Stimulated activated CD8-positive, alpha-beta memory T cell treated with anti-CD3 and anti-CD28 coated beads, Interleukin-4, amount 100 ng/mL, for 4 hours (primary cell): ENCODE results near the gene WDR77.

ENCODE experiments used
- DNase-seq, 2 donors: peaks; one replicate each; pipeline ENCODE4 v3.0.0-alpha.2; 2020; ENCODE audit warnings: low read depth in 2 of 2, low spot score in 1 of 2

The WDR77 gene

DNA sequence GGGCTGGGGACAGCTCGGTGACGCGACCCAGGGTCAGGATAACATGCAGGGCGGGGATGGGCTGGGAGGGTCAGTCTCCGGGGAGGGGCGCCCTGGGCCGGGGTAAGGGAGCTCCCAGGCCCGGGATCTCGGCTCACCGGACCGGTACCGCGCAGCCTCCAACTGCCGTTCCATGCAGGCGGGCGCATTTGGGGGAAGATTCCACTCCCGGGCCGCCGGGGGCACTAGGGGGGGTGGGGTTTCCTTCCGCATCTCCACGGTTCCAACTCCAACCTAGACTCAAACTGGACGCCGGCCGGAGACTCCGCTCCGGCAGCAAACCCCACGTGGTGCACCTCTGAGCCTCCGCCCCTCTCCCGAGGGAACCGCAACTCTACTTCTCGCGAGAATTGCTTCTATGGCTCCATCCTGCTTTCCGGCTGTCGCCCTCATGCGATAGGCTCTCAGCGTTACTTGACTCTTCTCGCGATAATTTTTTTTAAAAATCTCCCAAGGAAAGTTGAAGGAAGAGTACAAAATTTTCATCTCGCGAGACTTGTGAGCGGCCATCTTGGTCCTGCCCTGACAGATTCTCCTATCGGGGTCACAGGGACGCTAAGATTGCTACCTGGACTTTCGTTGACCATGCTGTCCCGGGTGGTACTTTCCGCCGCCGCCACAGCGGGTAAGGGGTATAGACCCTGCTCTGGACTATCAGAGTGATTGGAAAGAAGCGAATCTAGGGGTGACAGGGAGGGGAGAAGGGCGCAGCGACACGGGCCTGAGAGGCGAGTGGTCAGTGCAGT, at the start of gene WDR77, which contains the start of gene ATP5PB:
WDR77 (minus strand) TSS at position 339 of the 785 bp plus-strand sequence; CDS start at position 252, 87 bp downstream.
ATP5PB (plus strand) TSS at position 547 of the 785 bp plus-strand sequence; CDS start at position 625, 78 bp downstream.
- peak; percentile 71 to 85 for DNase-seq

GRCh38 chr1:111497592-111497991, 48.5 kb upstream of the WDR77 start:
- no peak for DNase-seq

DNA sequence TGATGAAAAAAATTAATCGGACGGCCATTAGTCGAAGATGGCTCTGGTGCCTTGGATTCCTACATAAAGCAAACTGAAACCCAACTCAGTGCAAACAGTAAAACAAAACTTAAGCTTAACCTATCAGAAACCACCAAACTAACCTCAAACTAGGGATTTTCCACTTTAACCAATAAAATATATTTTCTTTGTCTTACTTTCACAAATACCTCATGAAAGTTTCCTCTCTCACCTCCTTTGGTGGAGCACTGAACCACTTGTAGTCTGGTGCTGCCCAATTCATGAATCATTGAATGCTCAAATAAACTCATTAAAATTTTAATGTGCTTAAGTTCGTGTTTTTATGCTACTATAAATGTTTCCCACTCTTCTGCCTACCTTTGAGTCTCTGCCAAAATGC, 47.3 kb upstream of the WDR77 start:
- DNase-seq, result no peak

DNA sequence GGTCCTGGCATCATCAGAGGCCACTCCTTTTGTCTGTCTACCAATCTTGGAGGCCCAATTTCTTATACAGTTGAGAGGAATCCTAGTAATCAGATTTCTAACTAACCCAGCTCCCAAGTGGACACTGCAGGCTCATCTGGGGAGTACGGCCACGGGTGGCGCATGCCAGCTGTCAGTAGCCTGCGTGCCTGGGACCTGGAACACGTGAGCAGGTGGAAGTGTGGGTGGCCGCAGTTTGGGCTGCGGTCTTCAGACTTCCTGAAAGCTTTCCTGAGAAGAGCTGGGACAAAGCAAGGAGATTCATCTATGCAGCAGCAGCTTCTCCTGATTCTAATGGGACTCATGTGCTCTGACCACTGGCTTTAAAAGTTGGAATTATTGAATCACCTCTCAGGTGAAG, 42.0 kb upstream of the WDR77 start:
- DNase-seq, result no peak

DNA sequence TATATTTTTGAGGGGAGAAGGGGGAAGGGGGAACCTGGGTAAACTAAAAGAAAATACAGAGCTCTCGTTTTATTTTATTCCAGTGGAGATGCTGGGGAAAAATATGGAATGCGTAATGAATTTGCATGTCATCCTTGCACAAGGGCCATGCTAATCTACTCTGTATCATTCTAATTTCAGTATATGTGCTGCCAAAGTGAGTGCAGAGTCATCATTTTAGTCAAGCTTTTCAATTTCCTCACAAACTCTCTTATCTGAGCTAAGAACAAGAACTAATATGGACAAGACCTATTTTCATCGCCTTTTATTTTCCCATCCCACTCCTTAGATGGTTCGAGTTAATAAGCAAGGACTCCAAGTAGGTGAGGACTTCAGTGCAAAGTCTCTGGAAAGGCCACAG, 41.2 kb upstream of the WDR77 start:
- no peak for DNase-seq

- no peak for DNase-seq
These were observed 40.5 kb upstream of the WDR77 start for GRCh38 chr1:111489604-111490003.

- DNase-seq, result no peak
These were observed 39.6 kb upstream of the WDR77 start for GRCh38 chr1:111488669-111489068.

GRCh38 chr1:111487133-111487532, 38.1 kb upstream of the WDR77 start:
- no peak for DNase-seq

- no peak for DNase-seq
These were observed 37.4 kb upstream of the WDR77 start for GRCh38 chr1:111486431-111486830.

GRCh38 chr1:111484391-111485026, 35.5 kb upstream of the WDR77 start:
- DNase-seq, result no peak

DNA sequence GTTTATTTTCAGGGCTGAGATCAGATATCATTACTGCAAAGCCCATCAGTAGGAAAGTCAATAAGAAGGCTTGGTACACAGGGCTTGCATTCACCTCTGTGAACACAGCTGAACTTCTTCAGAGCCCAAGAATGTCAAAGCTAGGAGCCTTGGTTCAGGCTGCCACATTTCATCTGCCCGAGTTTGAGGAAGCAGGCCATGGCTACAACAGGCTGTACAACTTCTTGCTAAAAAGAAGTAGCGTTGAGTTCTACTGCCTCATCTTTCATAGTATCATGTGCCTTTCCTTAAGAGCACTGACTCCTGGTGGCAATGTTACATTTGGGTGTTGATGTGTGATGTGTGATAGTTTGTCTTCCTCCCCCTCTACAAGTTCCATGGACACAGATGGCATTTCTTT, 34.8 kb upstream of the WDR77 start:
- DNase-seq, result no peak

DNA sequence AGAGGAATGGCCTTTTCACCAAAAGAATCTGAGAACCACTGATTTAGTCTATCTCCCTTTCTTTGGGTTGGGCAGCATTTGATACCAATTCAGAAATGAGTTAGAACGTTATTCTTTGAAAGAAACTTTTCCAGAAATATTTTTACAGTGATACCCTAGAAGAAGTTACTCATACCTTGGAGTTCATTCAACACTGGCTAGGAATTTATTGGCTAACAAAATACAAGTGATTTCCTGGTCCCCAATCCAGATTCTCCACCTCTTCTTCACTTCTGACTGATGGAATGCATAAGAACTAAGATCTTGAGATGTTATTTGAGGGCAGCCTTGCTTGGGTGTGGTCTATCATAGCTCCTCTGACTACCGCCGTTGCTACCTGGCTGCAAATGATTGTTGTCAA, 34.1 kb upstream of the WDR77 start:
- DNase-seq, result no peak

DNA sequence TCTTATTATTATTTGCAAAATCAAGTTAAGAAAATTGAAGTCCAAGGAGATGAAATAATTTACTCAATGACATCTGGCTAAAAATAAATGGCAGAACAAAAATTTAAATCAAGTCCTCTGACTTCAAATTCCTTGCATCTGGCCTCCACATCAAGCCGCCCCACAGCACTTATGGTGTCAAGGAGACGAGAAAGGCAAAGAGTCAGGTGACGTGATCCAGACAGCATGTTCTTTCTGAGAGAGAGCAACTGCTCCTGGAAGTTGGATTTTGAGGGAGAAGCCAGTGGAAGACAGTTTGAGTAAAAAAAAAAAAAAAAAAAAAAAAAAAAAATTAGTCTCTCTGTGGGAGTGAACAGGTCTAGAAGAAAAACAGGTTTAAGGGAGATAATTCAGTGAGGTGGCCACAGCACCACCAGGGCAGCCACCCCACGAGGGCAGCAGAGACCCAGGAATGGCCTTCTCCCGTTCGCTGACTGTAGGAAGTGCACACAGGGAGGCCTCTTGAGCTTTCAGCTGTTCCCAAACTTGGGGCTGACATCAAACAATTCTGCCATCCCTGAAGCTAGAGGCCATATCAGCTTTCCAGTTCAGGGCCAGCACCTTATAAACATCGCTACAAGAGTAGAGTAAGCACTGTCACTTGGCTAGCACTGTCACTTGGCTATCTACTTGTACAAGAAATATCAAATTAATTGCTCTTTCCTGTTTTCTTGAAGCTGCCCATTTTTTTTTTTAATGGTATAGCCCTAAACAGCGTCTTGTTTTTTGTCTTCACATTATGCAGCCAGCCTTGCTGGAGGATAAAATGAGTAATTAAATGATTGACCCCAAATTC, 32.5 kb upstream of the WDR77 start:
- peak in 1 of 2 donors; percentile 24 for DNase-seq

GRCh38 chr1:111480674-111481073, 31.6 kb upstream of the WDR77 start:
- no peak for DNase-seq

DNA sequence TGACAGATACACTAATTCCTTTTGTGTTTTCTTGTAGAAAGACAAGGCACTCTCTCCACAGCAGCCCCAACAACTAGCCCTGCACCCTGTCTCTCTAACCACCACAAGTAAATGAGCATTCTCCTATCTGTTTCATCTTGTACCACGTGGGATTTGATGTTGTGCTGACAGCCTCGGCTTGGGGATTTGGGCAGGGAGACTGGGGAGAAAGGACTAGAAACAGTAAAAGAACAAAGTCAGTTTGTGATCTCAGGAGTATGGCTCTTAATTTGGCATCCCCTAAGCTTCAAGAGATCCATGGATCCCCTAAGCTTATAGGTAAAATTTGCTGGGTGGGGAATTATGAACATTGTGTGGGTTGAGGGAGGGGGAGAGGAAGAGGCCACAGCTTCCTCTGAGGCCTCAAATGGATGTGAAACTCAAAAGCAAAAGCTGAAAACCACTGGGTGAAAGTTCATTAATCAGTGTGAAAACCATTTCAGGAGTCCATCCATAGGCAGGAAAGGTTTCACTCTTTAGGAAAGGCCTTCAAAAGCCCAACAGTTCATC, 27.8 kb upstream of the WDR77 start:
- DNase-seq, result no peak

GRCh38 chr1:111476214-111476613, 27.2 kb upstream of the WDR77 start:
- no peak for DNase-seq

GRCh38 chr1:111475701-111476100, 26.6 kb upstream of the WDR77 start:
- DNase-seq, result no peak

- no peak for DNase-seq
These were observed 25.5 kb upstream of the WDR77 start for GRCh38 chr1:111474521-111474920.

DNA sequence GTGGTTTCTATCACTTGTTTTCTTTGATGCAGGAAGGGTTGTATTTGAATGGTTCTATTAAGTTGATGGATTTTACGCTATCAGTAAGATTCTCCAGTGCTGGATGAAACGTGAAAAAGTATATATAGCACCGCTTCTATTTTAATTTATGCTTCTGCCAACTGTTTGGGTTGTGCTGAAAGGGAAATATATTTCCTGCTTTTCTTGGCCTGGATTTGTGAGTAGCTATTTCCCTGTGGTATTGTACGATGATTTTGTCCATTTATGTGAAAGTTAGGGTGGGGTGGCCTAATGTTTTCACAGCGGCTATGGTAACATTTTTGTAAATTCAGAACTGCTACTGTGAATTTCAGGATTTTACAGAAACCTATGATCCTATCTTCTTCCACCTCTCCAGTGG, 25.1 kb upstream of the WDR77 start:
- no peak for DNase-seq

DNA sequence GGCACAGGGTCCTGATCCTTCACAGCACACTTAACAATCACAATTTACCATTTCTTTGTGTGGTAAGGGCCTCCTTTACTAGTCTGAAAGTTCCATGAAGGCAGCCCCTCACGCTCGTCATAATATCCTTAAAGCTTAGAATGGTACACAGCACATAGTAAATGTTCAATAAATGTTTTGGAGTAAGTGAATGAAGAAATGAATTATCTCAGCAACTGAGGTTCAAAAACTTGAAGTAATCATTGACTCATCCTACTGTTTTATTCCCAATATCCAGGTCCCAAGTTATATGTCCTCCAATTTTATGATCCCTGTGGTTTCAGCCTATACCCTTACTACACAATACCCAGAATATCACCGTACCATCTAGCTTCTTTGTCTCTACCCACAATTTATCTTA, 22.5 kb upstream of the WDR77 start:
- no peak for DNase-seq

DNA sequence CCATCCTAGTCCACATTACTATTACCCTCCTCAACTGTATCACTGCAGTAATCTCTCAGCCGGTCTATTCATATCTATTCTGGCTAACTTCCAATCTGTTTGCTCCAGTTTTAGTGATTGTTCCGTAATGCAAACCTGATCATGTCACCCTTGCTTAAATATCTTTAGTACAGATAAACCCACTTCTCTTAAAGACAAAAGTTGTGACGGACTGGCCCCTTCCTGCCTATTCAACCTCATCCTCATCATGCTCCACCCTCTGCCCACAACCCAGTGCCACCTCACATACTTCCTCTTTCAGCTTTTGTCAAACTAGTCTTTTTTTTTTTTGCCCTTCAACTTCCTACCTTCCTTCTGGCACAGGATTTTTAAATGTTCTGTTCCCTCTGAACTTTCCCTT, 22.0 kb upstream of the WDR77 start:
- DNase-seq, result no peak
